HEK293 (cell line): ENCODE data around the gene AKAP5.

ENCODE experiments used
- CTCF ChIA-PET: fragments of 350-600 bp; formaldehyde crosslinking; extraction: SDS; loops from one replicate; lab custom pipeline; 2021; ENCODE audit warnings: antibody characterized with exemption; lab: Yijun Ruan, JAX
- POLR2A ChIA-PET: fragments of 300-600 bp; formaldehyde crosslinking; extraction: SDS; loops from one replicate; lab custom pipeline; 2020; ENCODE audit warnings: antibody characterized with exemption, inconsistent platforms; lab: Yijun Ruan, JAX
- H3K27ac ChIP-seq: fragments of 200-500 bp; sonication (Bioruptor generic); 2 replicates; pipeline ENCODE4 v1.5.1; 2014; ENCODE audit warnings: low read depth, low read length, control low read depth, inconsistent platforms; ENCODE audit errors: extremely low read depth
- H3K36me3 ChIP-seq, 2 experiments: fragments of 200-500 bp in 1 of 2; sonication (Bioruptor generic) in 1 of 2; 1 replicate in 1 of 2; 2 replicates in 1 of 2; pipeline ENCODE4 v1.5.1; 2014 to 2017; ENCODE audit warnings: inconsistent platforms in 2 of 2, low read length in 2 of 2; ENCODE audit not compliant: control insufficient read depth in 2 of 2, insufficient read depth in 1 of 2
- H3K4me1 ChIP-seq: fragments of 200-500 bp; sonication (Bioruptor generic); 2 replicates; pipeline ENCODE4 v1.5.1; 2014; ENCODE audit warnings: mild to moderate bottlenecking, low read length, inconsistent platforms; ENCODE audit not compliant: control insufficient read depth, insufficient read depth
- H3K4me3 ChIP-seq: 2 replicates; pipeline ENCODE4 v1.5.1; 2011; ENCODE audit warnings: low read depth, mild to moderate bottlenecking, control low read depth, low read length, moderate library complexity
- H3K9me3 ChIP-seq: fragments of 200-500 bp; sonication (Bioruptor generic); 2 replicates; pipeline ENCODE4 v1.5.1; 2014; ENCODE audit warnings: low read depth, low read length, inconsistent platforms; ENCODE audit not compliant: control insufficient read depth, insufficient read depth
- KLF1 ChIP-seq: fragments of 450-650 bp; formaldehyde crosslinking; IDR thresholded peaks from 2 replicates; pipeline ENCODE4 v1.5.1; 2016; ENCODE audit warnings: missing biosample characterization, missing genetic modification characterization
- SP7 ChIP-seq: fragments of 450-650 bp; formaldehyde crosslinking; IDR thresholded peaks from 2 replicates; pipeline ENCODE4 v1.5.1; 2016; ENCODE audit warnings: missing biosample characterization, missing genetic modification characterization
- WT1 ChIP-seq: fragments of 450-650 bp; formaldehyde crosslinking; IDR thresholded peaks from 2 replicates; pipeline ENCODE4 v1.5.1; 2016; ENCODE audit warnings: missing biosample characterization, missing genetic modification characterization
- ZBTB1 ChIP-seq: fragments of 450-650 bp; formaldehyde crosslinking; IDR thresholded peaks from 2 replicates; pipeline ENCODE4 v1.5.1; 2016; ENCODE audit warnings: missing biosample characterization, missing genetic modification characterization
- ZEB2 ChIP-seq: fragments of 450-650 bp; formaldehyde crosslinking; IDR thresholded peaks from 2 replicates; pipeline ENCODE4 v1.5.1; 2016; ENCODE audit warnings: missing biosample characterization, missing genetic modification characterization
- ZNF121 ChIP-seq: fragments of 450-650 bp; formaldehyde crosslinking; IDR thresholded peaks from 2 replicates; pipeline ENCODE4 v1.5.1; 2016; ENCODE audit warnings: missing biosample characterization, missing genetic modification characterization
- ZNF132 ChIP-seq: fragments of 450-650 bp; formaldehyde crosslinking; IDR thresholded peaks from 2 replicates; pipeline ENCODE4 v1.5.1; 2017; ENCODE audit warnings: missing biosample characterization, missing genetic modification characterization, borderline replicate concordance
- ZNF16 ChIP-seq: fragments of 450-650 bp; formaldehyde crosslinking; IDR thresholded peaks from 2 replicates; pipeline ENCODE4 v1.5.1; 2016; ENCODE audit warnings: low read depth, missing biosample characterization, missing genetic modification characterization
- ZNF23 ChIP-seq: fragments of 450-650 bp; formaldehyde crosslinking; IDR thresholded peaks from 2 replicates; pipeline ENCODE4 v1.5.1; 2016; ENCODE audit warnings: missing biosample characterization, missing genetic modification characterization, borderline replicate concordance
- ZNF239 ChIP-seq: fragments of 450-650 bp; formaldehyde crosslinking; IDR thresholded peaks from 2 replicates; pipeline ENCODE4 v1.5.1; 2016; ENCODE audit warnings: missing biosample characterization, missing genetic modification characterization
- ZNF266 ChIP-seq: fragments of 450-650 bp; formaldehyde crosslinking; IDR thresholded peaks from 2 replicates; pipeline ENCODE4 v1.5.1; 2016; ENCODE audit warnings: missing biosample characterization, missing genetic modification characterization, low read depth
- ZNF292 ChIP-seq: fragments of 450-650 bp; formaldehyde crosslinking; IDR thresholded peaks from 2 replicates; pipeline ENCODE4 v1.5.1; 2016; ENCODE audit warnings: low read depth, missing biosample characterization, missing genetic modification characterization, borderline replicate concordance
- ZNF341 ChIP-seq: fragments of 450-650 bp; formaldehyde crosslinking; IDR thresholded peaks from 2 replicates; pipeline ENCODE4; 2016; ENCODE audit warnings: low read depth, missing biosample characterization, missing genetic modification characterization
- ZNF391 ChIP-seq: fragments of 450-650 bp; formaldehyde crosslinking; IDR thresholded peaks from 2 replicates; pipeline ENCODE4 v1.5.1; 2016; ENCODE audit warnings: low read depth, missing biosample characterization, missing genetic modification characterization, borderline replicate concordance
- ZNF544 ChIP-seq: fragments of 450-650 bp; formaldehyde crosslinking; IDR thresholded peaks from 2 replicates; pipeline ENCODE4 v1.5.0; 2017; ENCODE audit warnings: missing biosample characterization, missing genetic modification characterization
- ZNF658 ChIP-seq: fragments of 450-650 bp; formaldehyde crosslinking; IDR thresholded peaks from 2 replicates; pipeline ENCODE4; 2016; ENCODE audit warnings: missing biosample characterization, missing genetic modification characterization
- ZNF837 ChIP-seq: fragments of 450-650 bp; formaldehyde crosslinking; IDR thresholded peaks from 2 replicates; pipeline ENCODE4 v1.5.1; 2016; ENCODE audit warnings: missing biosample characterization, missing genetic modification characterization
- TF ChIP-seq, protein P1 (sequence below): fragments of 450-650 bp; formaldehyde crosslinking; IDR thresholded peaks from 2 replicates; pipeline ENCODE4 v1.5.1; 2016; ENCODE audit warnings: missing biosample characterization, missing genetic modification characterization
- TF ChIP-seq, protein P2 (sequence below): fragments of 450-650 bp; formaldehyde crosslinking; IDR thresholded peaks from 2 replicates; pipeline ENCODE4 v1.5.1; 2016; ENCODE audit warnings: missing biosample characterization, missing genetic modification characterization
- TF ChIP-seq, protein P3 (sequence below): fragments of 450-650 bp; IDR thresholded peaks from 2 replicates; pipeline ENCODE4 v1.5.1; 2018; ENCODE audit warnings: missing biosample characterization, mild to moderate bottlenecking, missing genetic modification characterization
- TF ChIP-seq, protein P4 (sequence below): fragments of 450-650 bp; formaldehyde crosslinking; IDR thresholded peaks from 2 replicates; pipeline ENCODE4 v1.5.1; 2017; ENCODE audit warnings: missing biosample characterization, missing genetic modification characterization
- TF ChIP-seq, protein P5 (sequence below): fragments of 450-650 bp; formaldehyde crosslinking; IDR thresholded peaks from 2 replicates; pipeline ENCODE4 v1.5.1; 2016; ENCODE audit warnings: missing biosample characterization, missing genetic modification characterization

The AKAP5 gene

DNA sequence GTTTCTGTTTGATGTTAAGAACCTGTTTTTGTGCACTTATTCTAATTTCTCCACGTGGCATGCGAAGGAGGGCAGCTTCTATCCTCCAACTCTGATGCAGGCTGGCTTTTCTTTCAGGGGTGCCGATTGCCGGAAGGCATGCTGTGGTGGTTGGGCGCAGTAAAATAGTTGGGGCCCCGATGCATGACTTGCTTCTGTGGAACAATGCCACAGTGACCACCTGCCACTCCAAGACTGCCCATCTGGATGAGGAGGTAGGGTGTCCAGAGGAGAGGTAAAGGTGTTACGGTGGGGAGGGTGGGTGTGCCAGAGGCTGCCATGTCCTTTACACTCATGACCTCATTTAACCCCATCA is 47.6 kb upstream of the AKAP5 start:
- Histone ChIP-seq H3K4me3 (no peak overlapping the region), H3K27ac (no peak overlapping the region), H3K36me3 (peaks cover 72 to 88% of the 10 kb centered on the region in 2 experiments), H3K4me1 (no peaks in the 10 kb centered on the region), H3K9me3 (no peaks in the 10 kb centered on the region)
- CTCF ChIA-PET: interaction anchor here (0.8 to 8.7 kb wide), 2 partner anchors 14 kb away, joined by 4 to 88 read pairs; no protein-coding TSS in a partner anchor
- POLR2A ChIA-PET: no interaction called here
- TF ChIP-seq, protein P1, sequence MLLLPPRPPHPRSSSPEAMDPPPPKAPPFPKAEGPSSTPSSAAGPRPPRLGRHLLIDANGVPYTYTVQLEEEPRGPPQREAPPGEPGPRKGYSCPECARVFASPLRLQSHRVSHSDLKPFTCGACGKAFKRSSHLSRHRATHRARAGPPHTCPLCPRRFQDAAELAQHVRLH (tag by site-specific recombination): no peak
- TF ChIP-seq ZNF132 (tag by site-specific recombination) (no peak), ZBTB1 (tag by site-specific recombination) (no peak), ZNF544 (no peak)

DNA sequence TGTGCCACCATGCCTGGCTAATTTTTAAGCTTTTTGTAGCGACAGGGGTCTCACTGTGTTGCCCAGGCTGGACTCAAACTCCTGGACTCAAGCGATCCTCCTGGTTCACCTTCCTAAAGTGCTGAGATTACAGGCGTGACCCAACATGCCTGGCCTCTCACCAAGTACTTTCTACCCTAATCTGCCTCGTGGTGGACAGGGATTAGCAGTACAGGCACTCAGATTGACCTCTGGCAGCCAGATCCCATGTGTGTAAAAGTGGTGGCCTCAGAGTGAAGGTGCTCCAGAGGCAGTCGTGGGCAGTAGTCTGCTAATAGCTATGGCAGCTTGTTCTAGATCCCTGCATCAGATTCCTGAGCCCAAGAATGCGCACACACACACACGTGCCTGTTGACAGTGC is 46.3 kb upstream of the AKAP5 start:
- POLR2A ChIA-PET: interaction anchor here (0.5 kb wide), 1 partner anchor 38 kb away, joined by 4 read pairs; no protein-coding TSS in a partner anchor
- peaks cover 68 to 84% of the 10 kb centered on the region in 2 experiments for H3K36me3 ChIP-seq

DNA sequence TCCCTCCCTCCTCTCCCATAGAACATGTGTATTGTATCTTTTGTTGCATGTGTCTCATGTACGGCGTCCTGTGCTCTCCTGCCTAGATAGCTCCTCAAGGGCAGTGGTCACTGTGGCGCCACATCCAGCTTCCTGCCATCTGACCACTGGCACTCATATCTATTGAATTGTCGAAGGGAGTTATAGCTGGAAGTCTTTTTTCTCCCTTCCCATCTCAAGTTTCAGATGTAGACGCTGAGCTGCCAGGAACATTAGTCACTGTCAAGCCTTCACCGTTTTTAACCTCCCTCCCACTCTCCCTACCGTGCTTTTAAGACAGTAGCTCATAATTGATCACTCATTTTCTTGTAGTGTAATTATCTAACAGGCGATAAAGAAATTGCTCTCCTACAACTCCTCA is 44.1 kb upstream of the AKAP5 start:
- Histone ChIP-seq H3K9me3 (no peaks in the 10 kb centered on the region), H3K4me1 (no peaks in the 10 kb centered on the region), H3K27ac (no peak overlapping the region), H3K36me3 (peaks cover 55 to 91% of the 10 kb centered on the region in 2 experiments), H3K4me3 (no peak overlapping the region)
- ChIA-PET POLR2A (interaction anchor here (0.6 to 0.8 kb wide), 2 partner anchors 33 to 279 kb away, joined by 3 to 4 read pairs; partner anchors contain the start of gene MTHFD1), CTCF (interaction anchor here (0.6 to 8.7 kb wide), 5 partner anchors 11 to 90 kb away, joined by 3 to 88 read pairs (median 3); no protein-coding TSS in a partner anchor)
- TF ChIP-seq ZNF341 (tag by site-specific recombination): no peak
- no peak for TF ChIP-seq ZNF16 (tag by site-specific recombination)
- 0 out of 2 replicates have a peak, but pooled peaks have one; percentile 18 for TF ChIP-seq SP7
- TF ChIP-seq, protein P2, sequence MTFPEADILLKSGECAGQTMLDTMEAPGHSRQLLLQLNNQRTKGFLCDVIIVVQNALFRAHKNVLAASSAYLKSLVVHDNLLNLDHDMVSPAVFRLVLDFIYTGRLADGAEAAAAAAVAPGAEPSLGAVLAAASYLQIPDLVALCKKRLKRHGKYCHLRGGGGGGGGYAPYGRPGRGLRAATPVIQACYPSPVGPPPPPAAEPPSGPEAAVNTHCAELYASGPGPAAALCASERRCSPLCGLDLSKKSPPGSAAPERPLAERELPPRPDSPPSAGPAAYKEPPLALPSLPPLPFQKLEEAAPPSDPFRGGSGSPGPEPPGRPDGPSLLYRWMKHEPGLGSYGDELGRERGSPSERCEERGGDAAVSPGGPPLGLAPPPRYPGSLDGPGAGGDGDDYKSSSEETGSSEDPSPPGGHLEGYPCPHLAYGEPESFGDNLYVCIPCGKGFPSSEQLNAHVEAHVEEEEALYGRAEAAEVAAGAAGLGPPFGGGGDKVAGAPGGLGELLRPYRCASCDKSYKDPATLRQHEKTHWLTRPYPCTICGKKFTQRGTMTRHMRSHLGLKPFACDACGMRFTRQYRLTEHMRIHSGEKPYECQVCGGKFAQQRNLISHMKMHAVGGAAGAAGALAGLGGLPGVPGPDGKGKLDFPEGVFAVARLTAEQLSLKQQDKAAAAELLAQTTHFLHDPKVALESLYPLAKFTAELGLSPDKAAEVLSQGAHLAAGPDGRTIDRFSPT (tag by site-specific recombination): 0 out of 2 replicates have a peak, but pooled peaks have one; percentile 20
- TF ChIP-seq, protein P3, sequence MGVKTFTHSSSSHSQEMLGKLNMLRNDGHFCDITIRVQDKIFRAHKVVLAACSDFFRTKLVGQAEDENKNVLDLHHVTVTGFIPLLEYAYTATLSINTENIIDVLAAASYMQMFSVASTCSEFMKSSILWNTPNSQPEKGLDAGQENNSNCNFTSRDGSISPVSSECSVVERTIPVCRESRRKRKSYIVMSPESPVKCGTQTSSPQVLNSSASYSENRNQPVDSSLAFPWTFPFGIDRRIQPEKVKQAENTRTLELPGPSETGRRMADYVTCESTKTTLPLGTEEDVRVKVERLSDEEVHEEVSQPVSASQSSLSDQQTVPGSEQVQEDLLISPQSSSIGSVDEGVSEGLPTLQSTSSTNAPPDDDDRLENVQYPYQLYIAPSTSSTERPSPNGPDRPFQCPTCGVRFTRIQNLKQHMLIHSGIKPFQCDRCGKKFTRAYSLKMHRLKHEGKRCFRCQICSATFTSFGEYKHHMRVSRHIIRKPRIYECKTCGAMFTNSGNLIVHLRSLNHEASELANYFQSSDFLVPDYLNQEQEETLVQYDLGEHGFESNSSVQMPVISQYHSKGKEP: no peak
- TF ChIP-seq WT1 (tag by site-specific recombination): peak; percentile 53
- TF ChIP-seq ZEB2 (tag by site-specific recombination): no peak
- TF ChIP-seq, all 188 proteins: peak for 3

More for the DNA sequence above, 46.3 kb upstream of the AKAP5 start:
- CTCF ChIA-PET: interaction anchor here (0.7 to 8.7 kb wide), 3 partner anchors 13 to 1140 kb away, joined by 3 to 88 read pairs (median 6); no protein-coding TSS in a partner anchor
- Histone ChIP-seq H3K9me3 (no peaks in the 10 kb centered on the region), H3K4me1 (no peaks in the 10 kb centered on the region)
- TF ChIP-seq ZNF121: peak; percentile 57; the same call in 1 of the 2 replicates
- TF ChIP-seq ZNF837 (tag by site-specific recombination): no peak
- TF ChIP-seq, all 188 proteins: peak for 1
- Histone ChIP-seq H3K4me3 (no peak overlapping the region), H3K27ac (no peak overlapping the region)

DNA sequence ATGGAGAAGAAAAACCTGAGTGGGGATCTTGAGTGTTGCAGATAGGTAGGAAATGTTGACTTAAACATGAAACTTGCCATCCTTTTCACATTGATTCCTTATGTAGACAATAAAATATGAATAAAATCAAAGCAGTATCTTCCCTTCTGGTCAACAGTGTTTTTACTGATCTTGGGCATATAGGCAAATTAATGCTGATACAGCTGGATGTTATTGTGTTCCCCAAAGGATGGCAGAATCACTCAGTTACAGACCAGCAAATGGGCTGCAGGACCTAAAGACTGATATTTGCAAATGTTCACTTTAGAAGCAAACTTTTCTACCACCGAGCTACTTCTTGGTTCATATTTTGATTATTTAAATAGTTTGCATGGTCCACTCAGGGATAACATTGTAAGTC is 43.3 kb upstream of the AKAP5 start:
- Histone ChIP-seq H3K4me1 (no peaks in the 10 kb centered on the region), H3K4me3 (no peak overlapping the region), H3K9me3 (no peaks in the 10 kb centered on the region), H3K36me3 (peaks cover 58 to 90% of the 10 kb centered on the region in 2 experiments), H3K27ac (no peak overlapping the region)
- ChIA-PET CTCF (interaction anchor here (0.7 to 8.7 kb wide), 2 partner anchors 10 to 67 kb away, joined by 3 to 88 read pairs; no protein-coding TSS in a partner anchor), POLR2A (no interaction called here)
- TF ChIP-seq, protein P4, sequence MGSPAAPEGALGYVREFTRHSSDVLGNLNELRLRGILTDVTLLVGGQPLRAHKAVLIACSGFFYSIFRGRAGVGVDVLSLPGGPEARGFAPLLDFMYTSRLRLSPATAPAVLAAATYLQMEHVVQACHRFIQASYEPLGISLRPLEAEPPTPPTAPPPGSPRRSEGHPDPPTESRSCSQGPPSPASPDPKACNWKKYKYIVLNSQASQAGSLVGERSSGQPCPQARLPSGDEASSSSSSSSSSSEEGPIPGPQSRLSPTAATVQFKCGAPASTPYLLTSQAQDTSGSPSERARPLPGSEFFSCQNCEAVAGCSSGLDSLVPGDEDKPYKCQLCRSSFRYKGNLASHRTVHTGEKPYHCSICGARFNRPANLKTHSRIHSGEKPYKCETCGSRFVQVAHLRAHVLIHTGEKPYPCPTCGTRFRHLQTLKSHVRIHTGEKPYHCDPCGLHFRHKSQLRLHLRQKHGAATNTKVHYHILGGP (tag by site-specific recombination): no peak
- TF ChIP-seq ZNF266 (tag by site-specific recombination) (no peak), ZNF544 (no peak), ZNF391 (no peak), KLF1 (tag by site-specific recombination) (no peak), ZNF658 (tag by site-specific recombination) (no peak), ZNF292 (no peak), ZNF239 (tag by site-specific recombination) (no peak), ZNF23 (tag by site-specific recombination) (no peak)
- TF ChIP-seq, protein P5, sequence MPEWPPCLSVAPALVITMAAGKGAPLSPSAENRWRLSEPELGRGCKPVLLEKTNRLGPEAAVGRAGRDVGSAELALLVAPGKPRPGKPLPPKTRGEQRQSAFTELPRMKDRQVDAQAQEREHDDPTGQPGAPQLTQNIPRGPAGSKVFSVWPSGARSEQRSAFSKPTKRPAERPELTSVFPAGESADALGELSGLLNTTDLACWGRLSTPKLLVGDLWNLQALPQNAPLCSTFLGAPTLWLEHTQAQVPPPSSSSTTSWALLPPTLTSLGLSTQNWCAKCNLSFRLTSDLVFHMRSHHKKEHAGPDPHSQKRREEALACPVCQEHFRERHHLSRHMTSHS: no peak
